GM10266 (cell line): ENCODE results near the gene LPP.

Source experiments
- DNase-seq: peaks from one replicate; pipeline ENCODE4 v3.0.0; 2012; ENCODE audit errors: extremely low spot score
- CTCF ChIP-seq: IDR thresholded peaks from 2 replicates; pipeline ENCODE4 v1.5.1; 2012; ENCODE audit warnings: mild to moderate bottlenecking, low read depth; ENCODE audit not compliant: control insufficient read depth, insufficient read depth; ENCODE audit errors: missing control alignments

LPP gene

DNA sequence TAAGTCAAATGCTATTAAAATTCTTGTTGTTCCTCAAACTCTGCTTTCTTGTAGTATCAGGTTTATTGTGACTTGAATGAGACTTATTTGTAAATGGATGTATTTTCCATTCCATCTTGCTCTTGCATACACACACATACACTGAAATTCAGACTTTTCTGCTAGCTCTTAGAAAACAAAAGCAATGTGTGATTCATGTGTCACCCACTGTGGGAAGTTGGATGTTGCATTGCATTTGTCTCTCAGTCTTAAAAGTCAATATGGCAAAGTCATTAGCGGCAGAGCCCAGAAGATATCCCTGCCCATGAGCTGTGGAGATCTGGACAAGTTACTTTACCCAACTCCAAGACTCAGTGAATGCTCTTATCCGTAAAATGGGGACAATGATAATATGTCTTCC lies 660.6 kb downstream of the LPP start:
- no peak for DNase-seq

GRCh38 chr3:188817103-188817934 lies 663.4 kb downstream of the LPP start:
- DNase-seq: no peak
- no peak for TF ChIP-seq CTCF

More for the DNA sequence above, 660.6 kb downstream of the LPP start:
- no peak for TF ChIP-seq CTCF

- no peak for DNase-seq
- no peak for TF ChIP-seq CTCF
Measured at GRCh38 chr3:188817935-188818269, 663.9 kb downstream of the LPP start.

- TF ChIP-seq CTCF: no peak
Measured at GRCh38 chr3:188818282-188818681, 664.3 kb downstream of the LPP start.

DNA sequence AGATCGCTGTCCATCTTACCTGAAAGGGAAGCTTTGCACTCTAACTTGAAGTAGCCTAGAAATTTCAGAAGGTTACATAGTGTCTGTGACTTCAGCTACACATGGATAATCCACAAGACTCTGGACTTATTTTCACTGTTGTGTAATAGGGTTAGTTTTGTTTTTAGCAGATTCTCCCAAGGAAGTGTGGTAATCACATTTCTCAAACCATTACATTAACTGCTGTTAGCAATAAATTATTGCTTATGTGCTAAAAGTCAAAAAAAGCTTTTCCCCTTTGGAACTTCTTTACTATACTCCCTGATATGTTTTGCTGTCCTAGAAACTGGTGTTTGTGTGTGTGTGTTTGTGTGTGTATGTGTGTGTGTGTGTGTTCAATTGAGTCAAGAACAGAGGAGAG lies 666.0 kb downstream of the LPP start:
- DNase-seq: no peak
- TF ChIP-seq CTCF: no peak

More at GRCh38 chr3:188818282-188818681, 664.3 kb downstream of the LPP start:
- no peak for DNase-seq

GRCh38 chr3:188822004-188822403 lies 668.0 kb downstream of the LPP start:
- TF ChIP-seq CTCF: no peak

DNA sequence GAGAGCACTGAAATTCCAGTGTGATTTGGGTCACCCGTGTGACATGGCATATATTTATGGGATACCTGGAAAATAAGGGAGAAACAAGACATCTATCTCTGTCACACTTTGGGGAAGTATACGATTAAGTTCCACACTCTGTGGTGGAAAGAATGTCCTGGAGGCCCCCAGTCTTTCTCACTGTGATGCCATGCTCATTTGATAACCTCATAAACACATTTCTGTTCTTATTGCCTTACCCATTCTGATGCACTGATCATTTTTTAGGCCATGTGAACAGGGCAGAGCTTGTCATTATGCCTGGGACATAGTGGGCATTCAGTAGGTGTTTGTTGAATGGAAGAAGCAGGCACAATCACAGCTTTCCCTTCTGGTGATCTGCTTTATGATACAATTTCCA lies 668.5 kb downstream of the LPP start:
- no peak for DNase-seq
- TF ChIP-seq CTCF: no peak

More at GRCh38 chr3:188822004-188822403, 668.0 kb downstream of the LPP start:
- DNase-seq: no peak
